GM12875 (cell line): ENCODE measurements around the gene PRTG.

Experiments used
- H3K4me3 ChIP-seq: one replicate; pipeline ENCODE4 v1.5.1; 2011; ENCODE audit warnings: low read depth, low read length, control low read depth
- CTCF ChIP-seq: IDR thresholded peaks from 2 replicates; pipeline ENCODE4 v1.5.1; 2011; ENCODE audit warnings: low read depth, mild to moderate bottlenecking, control low read depth, inconsistent platforms, low read length, moderate library complexity, borderline replicate concordance; ENCODE audit not compliant: insufficient read depth

Gene PRTG

DNA sequence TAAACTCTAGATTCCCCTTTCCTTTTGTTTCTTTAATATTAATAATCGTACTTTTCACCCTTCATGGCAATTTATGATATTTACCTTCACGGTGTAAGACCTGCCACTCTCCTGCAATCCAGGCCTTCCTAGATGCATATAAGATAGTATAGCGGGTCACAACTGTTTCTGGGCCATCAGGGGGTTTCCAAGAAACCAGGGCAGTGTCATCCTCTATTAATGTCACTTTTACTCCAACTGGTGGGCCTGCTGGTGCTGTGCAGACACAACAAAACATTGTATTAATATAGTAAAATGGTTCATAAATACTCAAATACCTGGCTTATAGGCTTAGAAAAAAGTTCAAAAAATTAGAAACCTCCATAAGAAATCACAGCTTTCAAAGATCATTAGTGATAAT, 105.9 kb downstream of the PRTG start:
- TF ChIP-seq CTCF = no peak
- no peak overlapping the region for H3K4me3 ChIP-seq

DNA sequence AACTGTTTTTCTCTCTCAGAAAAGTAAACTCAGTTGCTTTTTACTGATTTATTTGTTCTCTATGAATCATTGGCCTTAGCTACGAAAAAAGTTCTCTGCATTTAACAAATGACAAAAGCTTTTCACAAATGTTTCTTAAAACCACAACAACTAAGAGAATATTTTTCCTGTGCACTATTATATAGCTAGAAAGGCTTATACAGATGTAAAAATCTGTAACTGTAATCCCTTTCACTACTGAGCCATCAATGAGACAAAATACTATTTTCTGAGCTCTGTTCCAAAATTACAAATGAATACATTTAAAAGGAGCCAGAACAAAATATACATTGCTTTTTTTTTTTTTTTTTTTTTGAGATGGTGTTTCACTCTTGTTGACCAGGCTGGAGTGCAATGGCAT, 109.2 kb downstream of the PRTG start:
- no peak for TF ChIP-seq CTCF
- H3K4me3 ChIP-seq = no peak overlapping the region

DNA sequence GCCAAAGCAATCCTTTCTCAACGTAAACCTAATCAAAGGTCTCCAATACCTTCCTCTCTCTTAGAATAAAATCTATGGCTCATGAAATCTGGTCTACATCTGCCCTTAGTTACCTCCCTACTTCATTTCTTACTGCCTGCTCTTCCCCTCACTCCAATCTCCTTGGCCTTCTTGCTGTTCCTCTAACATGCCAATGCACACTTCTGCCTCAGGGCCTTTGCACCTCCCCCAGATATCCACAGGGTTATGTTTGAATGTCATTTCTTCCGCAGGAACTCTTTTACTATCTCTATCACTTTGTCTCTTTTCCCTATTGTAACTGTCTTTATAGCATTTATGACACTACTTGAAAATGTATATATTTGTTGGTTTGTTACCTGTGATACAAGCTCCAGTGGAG, 110.5 kb downstream of the PRTG start:
- no peak for TF ChIP-seq CTCF
- H3K4me3 ChIP-seq = no peak overlapping the region

DNA sequence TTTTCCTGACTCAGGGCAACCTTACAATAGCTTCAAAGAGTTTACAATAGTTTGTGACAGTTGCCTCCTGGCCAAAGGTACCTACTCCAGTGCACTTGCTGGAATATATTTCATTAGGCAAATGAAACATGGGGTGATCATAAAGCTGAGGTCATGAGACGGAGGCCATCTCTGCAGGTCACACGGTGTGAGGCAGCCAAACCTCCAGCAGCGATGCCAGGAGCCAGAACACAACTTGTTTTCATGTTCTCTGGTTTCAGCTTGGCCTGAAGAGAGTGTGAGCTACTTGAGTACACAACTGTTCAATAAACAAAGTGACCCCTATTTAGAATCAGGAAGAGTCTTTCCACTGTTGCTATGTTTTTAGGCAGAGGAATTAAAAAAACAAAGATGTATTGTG, 112.1 kb downstream of the PRTG start:
- TF ChIP-seq CTCF = no peak
- no peak overlapping the region for H3K4me3 ChIP-seq

DNA sequence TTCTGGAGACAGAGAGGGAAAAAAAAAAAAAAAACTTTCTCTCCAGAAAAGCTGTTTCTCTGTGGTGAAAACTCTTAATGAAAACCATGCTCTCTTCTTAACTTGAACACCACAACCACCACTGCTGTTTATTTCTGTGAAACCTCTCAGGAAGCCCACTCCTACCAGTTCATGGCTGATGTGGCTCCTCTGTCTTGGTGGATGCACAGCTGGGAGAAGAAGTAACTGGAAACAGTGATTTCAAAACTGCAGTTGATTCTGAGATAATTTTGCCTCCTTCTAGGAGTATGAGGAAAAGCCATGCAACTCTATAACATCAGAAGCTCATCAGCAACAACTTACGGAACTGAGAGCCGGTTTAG, 114.6 kb downstream of the PRTG start:
- no peak for TF ChIP-seq CTCF
- H3K4me3 ChIP-seq = no peak overlapping the region

DNA sequence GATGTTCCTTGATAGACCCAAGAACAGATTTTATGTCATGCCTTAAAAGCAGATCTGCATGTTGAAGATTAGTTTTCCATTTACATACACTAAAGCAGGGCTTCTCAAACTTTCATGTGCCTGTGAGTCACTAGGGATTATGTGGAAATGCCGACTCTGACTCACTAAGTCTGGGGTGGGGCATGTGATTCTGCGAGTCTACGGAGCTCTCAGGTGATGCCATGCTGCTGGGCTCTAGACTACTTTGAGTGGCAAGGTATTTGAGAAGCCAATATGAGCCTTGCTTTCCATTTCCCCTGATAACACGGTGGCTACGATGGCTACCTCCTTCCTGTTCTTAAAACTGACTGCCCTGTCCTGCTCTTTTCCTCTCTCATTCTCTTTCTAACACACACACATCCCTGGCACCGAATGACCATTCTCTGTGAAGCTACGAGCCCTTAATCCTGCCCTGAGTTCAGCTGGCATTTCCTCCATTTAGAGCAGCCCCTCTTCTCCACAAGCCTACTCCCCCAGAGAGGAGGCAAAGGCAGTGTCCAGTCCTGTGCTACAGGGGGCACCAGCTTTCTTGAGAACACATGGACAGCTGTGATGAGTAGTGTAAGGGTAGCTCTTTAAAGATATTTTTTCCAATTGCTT, 115.1 kb downstream of the PRTG start:
- no peak for TF ChIP-seq CTCF
- no peak overlapping the region for H3K4me3 ChIP-seq

DNA sequence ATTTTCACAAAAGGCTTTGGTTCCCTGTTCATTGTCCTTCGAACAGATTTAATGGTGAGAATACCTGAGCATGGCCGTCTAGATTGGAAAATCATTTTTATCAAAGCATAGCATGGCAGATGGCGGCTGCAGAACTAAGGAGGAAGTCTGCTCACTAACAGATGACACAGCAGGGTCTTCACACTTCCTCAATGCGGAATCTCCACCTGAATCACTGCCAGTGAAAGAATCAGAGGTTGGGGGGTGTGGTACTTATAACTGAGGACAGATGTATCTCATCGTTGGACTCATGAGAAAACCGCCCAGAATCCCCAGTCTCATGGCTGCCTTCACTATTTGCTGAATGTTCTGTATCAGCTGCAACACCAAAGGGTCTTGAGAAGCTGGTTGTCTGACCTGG, 123.2 kb downstream of the PRTG start:
- no peak for TF ChIP-seq CTCF
- no peak overlapping the region for H3K4me3 ChIP-seq
